SU-DHL-6 (cell line): ENCODE measurements around the gene RSPRY1.

ENCODE experiments used
- CTCF ChIP-seq: fragments of 200-600 bp; sonication (generic); IDR thresholded peaks from one replicate; pipeline ENCODE4 v1.5.1; 2017; ENCODE audit warnings: antibody characterized with exemption, mild to moderate bottlenecking, low read length, moderate library complexity; ENCODE audit not compliant: insufficient read depth, poor library complexity, severe bottlenecking
- EZH2phosphoT487 ChIP-seq: fragments of 200-600 bp; sonication (generic), shearing (Covaris generic); conservative IDR thresholded peaks from 2 replicates; pipeline ENCODE4 v1.6.1; 2018; ENCODE audit warnings: mild to moderate bottlenecking, antibody characterized with exemption, low read length, moderate library complexity, mixed read lengths

- TF ChIP-seq CTCF (no peak), EZH2phosphoT487 (no peak)
These were observed 20.2 kb upstream of the RSPRY1 start for GRCh38 chr16:57165938-57166337.
